Natural killer cell (primary cell): ENCODE results near the gene CIAO2B. TPM values are rescaled to one million over a fixed set of nuclear protein-coding genes. Genes with fewer than 3 reads are reported as not detected.

Experiments
- ATAC-seq, 3 donors: fragments of 150-1000 bp in 2 of 3; fragments of 200-7000 bp in 1 of 3; cut with Tn5 transposase; 1 replicate in 1 of 3; 2 replicates in 2 of 3; pipeline ENCODE4 v1.10.0; 2021; ENCODE audit warnings: mild to moderate bottlenecking in 2 of 3, moderate library complexity in 2 of 3
- DNase-seq, 2 donors: peaks; one replicate each; pipeline versions ENCODE4 v3.0.0 to v3.0.0-alpha.2; 2013 to 2021; ENCODE audit warnings: mixed read lengths in 1 of 2
- H3K27ac ChIP-seq: one replicate; pipeline ENCODE4 v1.5.1; 2013; ENCODE audit warnings: mild to moderate bottlenecking, low read length
- H3K27me3 ChIP-seq: one replicate; pipeline ENCODE4 v1.6.1; 2013; ENCODE audit warnings: low read length; ENCODE audit not compliant: control insufficient read depth, insufficient read depth
- H3K36me3 ChIP-seq: one replicate; pipeline ENCODE4 v1.6.1; 2013; ENCODE audit warnings: low read length; ENCODE audit not compliant: control insufficient read depth, insufficient read depth
- H3K4me1 ChIP-seq: one replicate; pipeline ENCODE4 v1.6.1; 2013; ENCODE audit warnings: low read length; ENCODE audit not compliant: control insufficient read depth, insufficient read depth
- H3K4me3 ChIP-seq: one replicate; pipeline ENCODE4 v1.5.1; 2013; ENCODE audit warnings: low read length
- H3K9me3 ChIP-seq: one replicate; pipeline ENCODE4 v1.6.1; 2013; ENCODE audit warnings: low read length; ENCODE audit not compliant: control insufficient read depth, insufficient read depth
- H3K27ac Mint-ChIP-seq, 2 donors: one replicate each; pipeline ENCODE4 v1.8.0; 2022; ENCODE audit warnings: mild to moderate bottlenecking in 2 of 2, mixed read lengths in 2 of 2, moderate library complexity in 1 of 2
- H3K27me3 Mint-ChIP-seq, 2 donors: one replicate each; pipeline ENCODE4 v1.8.0; 2022; ENCODE audit warnings: low read depth in 2 of 2, mixed read lengths in 2 of 2
- H3K36me3 Mint-ChIP-seq: one replicate; pipeline ENCODE4 v1.8.0; 2022; ENCODE audit warnings: mixed read lengths
- H3K4me1 Mint-ChIP-seq, 2 donors: one replicate each; pipeline ENCODE4 v1.8.0; 2022; ENCODE audit warnings: mixed read lengths in 2 of 2
- H3K4me3 Mint-ChIP-seq: one replicate; pipeline ENCODE4 v1.8.0; 2022; ENCODE audit warnings: mild to moderate bottlenecking, moderate library complexity, mixed read lengths
- H3K9me3 Mint-ChIP-seq, 2 donors: one replicate each; pipeline ENCODE4 v1.8.0; 2022; ENCODE audit warnings: mixed read lengths in 2 of 2
- CTCF ChIP-seq: fragments of 200-600 bp; IDR thresholded peaks from one replicate; pipeline ENCODE4 v1.8.0; 2022; ENCODE audit warnings: antibody characterized with exemption
- WGBS: methylation state at CpG from one replicate; pipeline ENCODE4 v1.1.7; 2013; ENCODE audit warnings: missing lambda C conversion rate; ENCODE audit not compliant: insufficient coverage; 5-methylcytosine and 5-hydroxymethylcytosine counted together
- intact Hi-C: fragments of 100-400 bp; cut with micrococcal nuclease; formaldehyde crosslinking; loops from one replicate; pipeline ENCODE4 v1.14.2; 2022
- total RNA-seq, 4 donors: library from RNA; stranded (reverse); fragments of 120-200 nt in 1 of 4; gene quantifications; one replicate each; pipeline versions ENCODE4 v1.2.3 to v1.2.4, GENCODE V29; 2013 to 2022

The CIAO2B gene
- total RNA-seq, 3 donors from 2014 or later (not counting 1 experiment from before 2014, with no cell fraction given) = 57.2 to 62.8 (median 60.0) TPM

DNA sequence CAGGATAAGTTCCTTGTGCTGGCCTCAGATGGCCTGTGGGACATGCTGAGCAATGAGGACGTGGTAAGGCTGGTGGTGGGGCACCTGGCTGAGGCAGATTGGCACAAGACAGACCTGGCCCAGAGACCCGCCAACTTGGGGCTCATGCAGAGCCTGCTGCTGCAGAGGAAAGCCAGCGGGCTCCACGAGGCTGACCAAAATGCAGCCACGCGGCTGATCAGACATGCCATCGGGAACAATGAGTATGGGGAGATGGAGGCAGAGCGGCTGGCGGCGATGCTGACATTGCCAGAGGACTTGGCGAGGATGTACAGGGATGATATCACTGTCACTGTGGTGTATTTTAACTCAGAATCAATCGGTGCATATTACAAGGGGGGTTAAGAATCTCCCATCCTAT, 48.7 kb downstream of the CIAO2B start:
- no peak for TF ChIP-seq CTCF
- no peaks in the 10 kb centered on the region for H3K27me3 ChIP-seq
- peaks cover 27% of the 10 kb centered on the region for H3K36me3 ChIP-seq
- Mint-ChIP-seq H3K27me3 (no peaks in the 10 kb centered on the region), H3K27ac (no peak overlapping the region), H3K36me3 (no peaks in the 10 kb centered on the region), H3K4me1 (peaks cover 15 to 32% of the 10 kb centered on the region in 2 donors), H3K4me3 (no peak overlapping the region), H3K9me3 (no peaks in the 10 kb centered on the region)
- ATAC-seq (no peak), DNase-seq (no peak)
- intact Hi-C loops = no loop called here
- H3K9me3 ChIP-seq = no peaks in the 10 kb centered on the region
- H3K27ac ChIP-seq = no peak overlapping the region
- H3K4me1 ChIP-seq = peaks cover 11% of the 10 kb centered on the region
- no peak overlapping the region for H3K4me3 ChIP-seq
- WGBS = 93% methylated on average over 12 of the region's 12 CpGs

- intact Hi-C loops = no loop called here
- Histone ChIP-seq H3K9me3 (no peaks in the 10 kb centered on the region), H3K4me1 (peaks cover 28% of the 10 kb centered on the region), H3K4me3 (no peak overlapping the region), H3K36me3 (peaks cover 21% of the 10 kb centered on the region), H3K27me3 (no peaks in the 10 kb centered on the region), H3K27ac (no peak overlapping the region)
- no peaks in the 10 kb centered on the region for H3K27me3 Mint-ChIP-seq
- no peak overlapping the region for H3K4me3 Mint-ChIP-seq
- TF ChIP-seq CTCF = no peak
- H3K4me1 Mint-ChIP-seq = peaks cover 29 to 48% of the 10 kb centered on the region in 2 donors
- H3K9me3 Mint-ChIP-seq = no peaks in the 10 kb centered on the region
- H3K36me3 Mint-ChIP-seq = no peaks in the 10 kb centered on the region
- ATAC-seq = no peak
- WGBS = 97% methylated on average over 2 of the region's 3 CpGs
- no peak for DNase-seq
- no peak overlapping the region for H3K27ac Mint-ChIP-seq
Measured at GRCh38 chr16:66882702-66883101, 51.5 kb downstream of the CIAO2B start.

Other genes starting within 250 kb of the CIAO2B start
- 1 to 10 TPM in 1 of 3 donors, under 1 TPM in 2; 0.61 to 1.4 (median 0.85) TPM for gene CMTM4, start 237.7 kb downstream of the CIAO2B start, total RNA-seq
- gene DYNC1LI2, start 182.8 kb downstream of the CIAO2B start, total RNA-seq = 100 to 1,000 TPM; 105 to 115 (median 110) TPM
- gene TERB1, start 132.8 kb downstream of the CIAO2B start, total RNA-seq = 1 to 10 TPM in 1 of 3 donors, under 1 TPM in 2; 0.33 to 1.0 (median 0.66) TPM
- gene NAE1, start 103.4 kb downstream of the CIAO2B start, total RNA-seq = 10 to 100 TPM; 77.3 to 97.0 (median 78.5) TPM
- gene CA7, start 90.0 kb downstream of the CIAO2B start, total RNA-seq = not detected
- gene PDP2, start 53.9 kb downstream of the CIAO2B start, total RNA-seq = 10 to 100 TPM; 10.2 to 16.5 (median 11.0) TPM
- not detected for gene CDH16, start 15.5 kb downstream of the CIAO2B start, total RNA-seq
- gene RRAD, start 8.9 kb downstream of the CIAO2B start, total RNA-seq = 1 to 10 TPM; 1.8 to 4.5 (median 2.8) TPM
- gene CES2, start 1.1 kb upstream of the CIAO2B start, total RNA-seq = 10 to 100 TPM; 26.9 to 33.6 (median 33.1) TPM
- gene CES3, start 26.9 kb upstream of the CIAO2B start, total RNA-seq = under 1 TPM; 0.19 to 0.95 (median 0.27) TPM
- 1 to 10 TPM; 7.5 to 9.0 (median 8.8) TPM for gene CES4A, start 54.2 kb upstream of the CIAO2B start, total RNA-seq
- gene CBFB, start 94.7 kb upstream of the CIAO2B start, total RNA-seq = 100 to 1,000 TPM in 1 of 3 donors, 10 to 100 TPM in 2; 96.1 to 102 (median 97.2) TPM
- 10 to 100 TPM; 17.0 to 22.4 (median 22.0) TPM for gene PHAF1, start 175.5 kb upstream of the CIAO2B start, total RNA-seq
- 1 to 10 TPM in 2 of 3 donors, under 1 TPM in 1; 0.80 to 1.3 (median 1.0) TPM for gene B3GNT9, start 216.6 kb upstream of the CIAO2B start, total RNA-seq
- 10 to 100 TPM; 15.2 to 27.5 (median 26.8) TPM for gene TRADD, start 225.5 kb upstream of the CIAO2B start, total RNA-seq
- 1 to 10 TPM; 5.2 to 8.3 (median 6.3) TPM for gene FBXL8, start 225.6 kb upstream of the CIAO2B start, total RNA-seq
- 1 to 10 TPM; 6.9 to 8.3 (median 7.3) TPM for gene HSF4, start 230.3 kb upstream of the CIAO2B start, total RNA-seq
- gene NOL3, start 236.1 kb upstream of the CIAO2B start, total RNA-seq = 1 to 10 TPM in 2 of 3 donors, under 1 TPM in 1; 0.88 to 1.3 (median 1.3) TPM
- gene MATCAP1, start 249.6 kb upstream of the CIAO2B start, total RNA-seq = 10 to 100 TPM in 2 of 3 donors, 1 to 10 TPM in 1; 7.2 to 12.6 (median 10.9) TPM